HepG2 (cell line): ENCODE measurements around the gene CHCHD3. TPM values are rescaled to one million over a fixed set of nuclear protein-coding genes. Genes with fewer than 3 reads are reported as not detected.

Experiments used
- ATAC-seq: fragments of 200-7000 bp; cut with Tn5 transposase; 3 replicates; pipeline ENCODE4 v1.9.1; 2020; ENCODE audit warnings: mild to moderate bottlenecking, moderate library complexity
- BruUV-seq: library from RNA; stranded (reverse); fragments of 400-500 nt; replicated peaks from 2 replicates; lab custom pipeline; 2021; lab: Mats Ljungman, UMichigan
- CTCF ChIA-PET: fragments of 300-600 bp; formaldehyde crosslinking; extraction: SDS; loops from one replicate; lab custom pipeline; 2021; ENCODE audit warnings: low total read pairs, inconsistent platforms, low intra/inter-chr PET ratio; lab: Yijun Ruan, JAX
- POLR2A ChIA-PET: fragments of 350-600 bp; sonication (Branson Sonifier 250); formaldehyde crosslinking; loops from one replicate; lab custom pipeline; 2020; ENCODE audit warnings: antibody characterized with exemption, inconsistent platforms; lab: Yijun Ruan, JAX
- DNase-seq: peaks from one replicate; pipeline ENCODE4 v3.0.0-alpha.2; 2015; ENCODE audit warnings: low spot score
- FAIRE-seq: peaks from 3 replicates; lab custom pipeline; 2011; peaks lifted over from hg19 to GRCh38; lab: Jason Lieb, UNC
- H2AFZ ChIP-seq: one replicate; pipeline ENCODE4 v1.6.1; 2011; ENCODE audit warnings: low read length, inconsistent platforms
- H3K27ac ChIP-seq: fragments of 300-600 bp; 3 replicates; pipeline ENCODE4 v1.8.0; 2011; ENCODE audit warnings: mixed run types, mild to moderate bottlenecking, mixed read lengths, low read length, inconsistent platforms; ENCODE audit not compliant: insufficient read depth; ENCODE audit errors: extremely low read length
- H3K27me3 ChIP-seq, 2 experiments: fragments of 200-600 bp in 1 of 2; 2 replicates in 1 of 2; 3 replicates in 1 of 2; pipeline versions ENCODE4 v1.6.0 to v1.8.0; 2011; ENCODE audit warnings: low read length in 2 of 2, mild to moderate bottlenecking in 2 of 2, moderate library complexity in 2 of 2, inconsistent platforms in 1 of 2; ENCODE audit not compliant: insufficient read depth in 2 of 2, control insufficient read depth in 1 of 2
- H3K36me3 ChIP-seq, 2 experiments: fragments of 200-600 bp in 1 of 2; replicated peaks in 1 of 2; 2 replicates in 1 of 2; 3 replicates in 1 of 2; pipeline versions ENCODE4 v1.5.1 to v1.8.0; 2011; ENCODE audit warnings: low read length in 2 of 2, inconsistent platforms in 1 of 2; ENCODE audit not compliant: insufficient read depth in 2 of 2, control insufficient read depth in 1 of 2
- H3K4me1 ChIP-seq: 2 replicates; pipeline ENCODE4 v1.5.1; 2012; ENCODE audit warnings: low read length, inconsistent platforms; ENCODE audit not compliant: insufficient read depth
- H3K4me2 ChIP-seq: 2 replicates; pipeline ENCODE4 v1.6.0; 2011; ENCODE audit warnings: low read depth, low read length, inconsistent platforms
- H3K4me3 ChIP-seq, 3 experiments: fragments of 200-600 bp in 1 of 3; sonication (generic), shearing (Covaris generic) in 1 of 3; replicated peaks in 1 of 3; 2 replicates each; pipeline ENCODE4 v1.5.1; 2011 to 2016; ENCODE audit warnings: low read length in 3 of 3, inconsistent platforms in 2 of 3, low read depth in 2 of 3, mild to moderate bottlenecking in 2 of 3, control low read depth in 1 of 3, mixed read lengths in 1 of 3; ENCODE audit not compliant: insufficient read depth in 1 of 3
- H3K79me2 ChIP-seq: one replicate; pipeline ENCODE4 v1.6.1; 2011; ENCODE audit warnings: low read length, inconsistent platforms; ENCODE audit not compliant: insufficient read depth
- H3K9ac ChIP-seq: 2 replicates; pipeline ENCODE4 v1.6.0; 2011; ENCODE audit warnings: mild to moderate bottlenecking, low read depth, low read length, inconsistent platforms; ENCODE audit not compliant: insufficient read depth
- H3K9me3 ChIP-seq: 2 replicates; pipeline ENCODE4 v1.5.1; 2012; ENCODE audit warnings: mild to moderate bottlenecking, low read length
- H4K20me1 ChIP-seq: 2 replicates; pipeline ENCODE4 v1.6.0; 2011; ENCODE audit warnings: inconsistent platforms, mild to moderate bottlenecking, low read length, moderate library complexity; ENCODE audit not compliant: insufficient read depth
- CTCF ChIP-seq: sonication (generic); formaldehyde crosslinking; IDR thresholded peaks from 2 replicates; pipeline ENCODE4 v1.5.0; 2020; ENCODE audit warnings: mild to moderate bottlenecking, missing genetic modification reagents, moderate library complexity
- HHEX ChIP-seq: IDR thresholded peaks from 2 replicates; pipeline ENCODE4 v1.6.1; 2016; ENCODE audit warnings: control low read depth
- HMG20B ChIP-seq: conservative IDR thresholded peaks from 2 replicates; pipeline ENCODE4 v1.6.1; 2016; ENCODE audit warnings: missing genetic modification reagents, missing compliant biosample characterization
- MTF1 ChIP-seq: sonication (generic); formaldehyde crosslinking; IDR thresholded peaks from 2 replicates; pipeline ENCODE4 v1.5.0; 2020; ENCODE audit warnings: missing genetic modification reagents
- SMAD3 ChIP-seq: sonication (generic); formaldehyde crosslinking; IDR thresholded peaks from 2 replicates; pipeline ENCODE4 v1.4.0; 2020; ENCODE audit warnings: missing genetic modification reagents
- TARDBP ChIP-seq: sonication (generic); formaldehyde crosslinking; IDR thresholded peaks from 2 replicates; pipeline ENCODE4 v1.8.0; 2022; ENCODE audit warnings: mild to moderate bottlenecking, missing genetic modification reagents
- TRIM24 ChIP-seq: sonication (generic); formaldehyde crosslinking; IDR thresholded peaks from 2 replicates; pipeline ENCODE4 v1.8.0; 2022; ENCODE audit warnings: mild to moderate bottlenecking, missing genetic modification reagents
- TSC22D2 ChIP-seq: sonication (generic); formaldehyde crosslinking; IDR thresholded peaks from 2 replicates; pipeline ENCODE4 v1.5.1; 2020; ENCODE audit warnings: missing genetic modification reagents, mild to moderate bottlenecking, borderline replicate concordance
- ZBTB33 ChIP-seq: sonication (generic); formaldehyde crosslinking; IDR thresholded peaks from 2 replicates; pipeline ENCODE4 v1.4.0; 2020; ENCODE audit warnings: missing genetic modification reagents
- ZBTB39 ChIP-seq: sonication (generic); formaldehyde crosslinking; IDR thresholded peaks from 2 replicates; pipeline ENCODE4 v1.5.0; 2020; ENCODE audit warnings: missing genetic modification reagents
- ZNF557 ChIP-seq: sonication (generic); formaldehyde crosslinking; IDR thresholded peaks from 2 replicates; pipeline ENCODE4 v1.4.0; 2020; ENCODE audit warnings: missing genetic modification reagents
- ZNF572 ChIP-seq: sonication (generic); formaldehyde crosslinking; IDR thresholded peaks from 2 replicates; pipeline ENCODE4 v1.5.1; 2020; ENCODE audit warnings: mild to moderate bottlenecking, missing genetic modification reagents
- ZNF639 ChIP-seq: conservative IDR thresholded peaks from 2 replicates; pipeline ENCODE4 v1.6.1; 2018; ENCODE audit warnings: missing genetic modification reagents
- ZNF772 ChIP-seq: sonication (generic); formaldehyde crosslinking; IDR thresholded peaks from 2 replicates; pipeline ENCODE4 v1.5.0; 2020; ENCODE audit warnings: mild to moderate bottlenecking, missing genetic modification reagents
- WGBS: methylation state at CpG from one replicate; pipeline ENCODE4 v1.1.6; 2017; ENCODE audit warnings: low lambda C conversion rate; 5-methylcytosine and 5-hydroxymethylcytosine counted together
- in situ Hi-C: cut with HindIII; loops from 2 replicates; pipeline ENCODE4 v1.10.0; 2017; ENCODE audit warnings: low pct_unique_long_range_greater_than_20kb; ENCODE audit not compliant: extremely low pct_ligation_motif_present
- intact Hi-C: fragments of 100-400 bp; cut with micrococcal nuclease; formaldehyde crosslinking; loops from one replicate; pipeline ENCODE4 v1.10.0; 2022; ENCODE audit not compliant: unreplicated experiment
- polyA plus RNA-seq, 8 experiments: library from polyadenylated mRNA; depleted of rRNA in 3 of 8; stranded (reverse) in 7 of 8; unstranded in 1 of 8; fragments of >200 nt; fragmentation: Illumina TruSeq in 4 of 8; extraction: Trizol in 4 of 8; gene quantifications; 2 replicates each; pipeline versions ENCODE4 v1.2.1 to v1.2.3, GENCODE V29; 2011 to 2016; ENCODE audit warnings: low read depth in 4 of 8, missing spikeins in 1 of 8, mixed read lengths in 1 of 8; ENCODE audit not compliant: insufficient read depth in 1 of 8
- total RNA-seq, 5 experiments: library from RNA; depleted of rRNA; stranded (reverse); fragments of >200 nt; fragmentation: Illumina TruSeq; extraction: Trizol; gene quantifications; 2 replicates each; pipeline ENCODE4 v1.2.3, GENCODE V29; 2016; ENCODE audit warnings: low read depth in 1 of 5

Gene CHCHD3
- total and polyA plus RNA-seq, 2 of the 13 experiments (the other 11 are each of a cell fraction or from before 2014, with no cell fraction given), result 32.7 to 86.8 TPM

GRCh38 chr7:133048589-133048988, 33.3 kb downstream of the CHCHD3 start:
- H2AFZ ChIP-seq, result no peak overlapping the region
- H3K4me1 ChIP-seq, result peaks cover 7% of the 10 kb centered on the region
- H3K36me3 ChIP-seq, result no peaks in the 10 kb centered on the region
- no TSS peak for BruUV-seq
- in situ Hi-C loops, result no loop called here
- peaks cover 4% of the 10 kb centered on the region; the same call in 1 of the 2 replicates for H4K20me1 ChIP-seq
- H3K4me2 ChIP-seq, result no peak overlapping the region
- 94% methylated on average over 4 of the region's 4 CpGs for WGBS
- peaks cover 15% of the 10 kb centered on the region for H3K79me2 ChIP-seq
- ChIA-PET POLR2A (no interaction called here), CTCF (no interaction called here)
- FAIRE-seq, result no peak
- TF ChIP-seq TRIM24 (no peak), SMAD3 (CRISPR knock-in tag) (no peak), TSC22D2 (CRISPR knock-in tag) (no peak), CTCF (no peak), ZNF572 (CRISPR knock-in tag) (no peak), ZNF772 (no peak)
- ATAC-seq, result no peak
- H3K9ac ChIP-seq, result no peak overlapping the region
- intact Hi-C loops, result no loop called here
- H3K4me3 ChIP-seq, result no peak overlapping the region
- DNase-seq, result no peak
- no peaks in the 10 kb centered on the region for H3K9me3 ChIP-seq
- no peaks in the 10 kb centered on the region for H3K27me3 ChIP-seq
- no peak overlapping the region for H3K27ac ChIP-seq

GRCh38 chr7:133047321-133047720, 34.6 kb downstream of the CHCHD3 start:
- Histone ChIP-seq H3K4me1 (peaks cover 7% of the 10 kb centered on the region), H3K4me3 (no peak overlapping the region), H3K36me3 (no peaks in the 10 kb centered on the region), H3K9ac (no peak overlapping the region), H3K79me2 (peaks cover 11% of the 10 kb centered on the region), H3K4me2 (no peak overlapping the region), H4K20me1 (no peaks in the 10 kb centered on the region), H2AFZ (no peak overlapping the region), H3K27me3 (no peaks in the 10 kb centered on the region), H3K9me3 (no peaks in the 10 kb centered on the region), H3K27ac (no peak overlapping the region)
- no peak for FAIRE-seq
- no peak for ATAC-seq
- intact Hi-C loops, result no loop called here
- POLR2A ChIA-PET, result no interaction called here
- no peak for DNase-seq
- WGBS, result 90% methylated on average over 2 of the region's 2 CpGs
- CTCF ChIA-PET, result no interaction called here
- in situ Hi-C loops, result no loop called here
- BruUV-seq, result no TSS peak
- TF ChIP-seq ZBTB33 (CRISPR knock-in tag) (no peak), ZBTB39 (CRISPR knock-in tag) (no peak), HMG20B (CRISPR knock-in tag) (no peak), ZNF639 (CRISPR knock-in tag) (no peak), ZNF557 (CRISPR knock-in tag) (no peak), TARDBP (CRISPR knock-in tag) (no peak), MTF1 (no peak), HHEX (CRISPR knock-in tag) (no peak)
